Fibroblast of villous mesenchyme (primary cell): ENCODE measurements around the gene SPACA6. TPM values are rescaled to one million over a fixed set of nuclear protein-coding genes. Genes with fewer than 3 reads are reported as not detected.
"Not testable (repeated sequence)": the region's sequence is repeated elsewhere in the genome, so short reads cannot be mapped to it uniquely, and the experiment has no call there.

Experiments used
- DNase-seq: peaks from one replicate; pipeline ENCODE4 v3.0.0-alpha.2; 2010; ENCODE audit warnings: low read depth
- H3K4me3 ChIP-seq: 2 replicates; pipeline ENCODE4 v1.5.1; 2011; ENCODE audit warnings: low read depth, mild to moderate bottlenecking, low read length
- total RNA-seq: library from RNA; depleted of rRNA; stranded (reverse); fragments of >200 nt; gene quantifications from 2 replicates; pipeline ENCODE4 v1.2.3, GENCODE V29; 2012
- TF ChIP-seq, protein P1 (sequence below): IDR thresholded peaks from 2 replicates; pipeline ENCODE4 v1.5.1; 2012; ENCODE audit warnings: low read depth, mild to moderate bottlenecking, low read length; ENCODE audit not compliant: insufficient read depth

The SPACA6 gene
- total RNA-seq, 1 donor: 10.8 TPM

DNA sequence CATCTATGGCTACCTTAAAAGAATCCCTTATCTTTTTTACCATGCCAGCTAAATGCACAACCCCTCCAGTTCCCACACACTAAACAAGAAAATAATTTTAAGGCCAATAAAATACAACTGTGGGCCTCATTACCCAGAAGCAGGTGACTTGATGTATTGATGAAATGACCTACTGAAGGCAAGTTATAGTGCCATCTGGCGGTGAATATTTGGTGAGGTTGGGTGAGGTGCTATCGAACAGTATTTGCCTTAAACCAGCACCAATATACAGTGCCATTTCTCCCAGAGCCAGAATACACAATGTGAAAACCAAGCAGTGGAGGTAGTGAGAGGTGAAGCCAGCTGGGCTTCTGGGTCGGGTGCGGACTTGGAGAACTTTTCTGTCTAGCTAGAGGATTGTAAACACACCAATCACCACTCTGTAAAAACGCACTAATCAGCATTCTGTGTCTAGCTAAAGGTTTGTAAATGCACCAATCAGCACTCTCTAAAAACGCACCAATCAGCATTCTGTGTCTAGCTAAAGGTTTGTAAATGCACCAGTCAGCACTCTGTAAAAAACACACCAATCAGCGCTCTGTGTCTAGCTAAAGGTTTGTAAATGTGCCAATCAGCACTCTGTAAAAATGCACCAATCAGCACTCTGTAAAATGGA is 17.1 kb upstream of the SPACA6 start:
- DNase-seq: peak; percentile 47
- TF ChIP-seq, protein P1, sequence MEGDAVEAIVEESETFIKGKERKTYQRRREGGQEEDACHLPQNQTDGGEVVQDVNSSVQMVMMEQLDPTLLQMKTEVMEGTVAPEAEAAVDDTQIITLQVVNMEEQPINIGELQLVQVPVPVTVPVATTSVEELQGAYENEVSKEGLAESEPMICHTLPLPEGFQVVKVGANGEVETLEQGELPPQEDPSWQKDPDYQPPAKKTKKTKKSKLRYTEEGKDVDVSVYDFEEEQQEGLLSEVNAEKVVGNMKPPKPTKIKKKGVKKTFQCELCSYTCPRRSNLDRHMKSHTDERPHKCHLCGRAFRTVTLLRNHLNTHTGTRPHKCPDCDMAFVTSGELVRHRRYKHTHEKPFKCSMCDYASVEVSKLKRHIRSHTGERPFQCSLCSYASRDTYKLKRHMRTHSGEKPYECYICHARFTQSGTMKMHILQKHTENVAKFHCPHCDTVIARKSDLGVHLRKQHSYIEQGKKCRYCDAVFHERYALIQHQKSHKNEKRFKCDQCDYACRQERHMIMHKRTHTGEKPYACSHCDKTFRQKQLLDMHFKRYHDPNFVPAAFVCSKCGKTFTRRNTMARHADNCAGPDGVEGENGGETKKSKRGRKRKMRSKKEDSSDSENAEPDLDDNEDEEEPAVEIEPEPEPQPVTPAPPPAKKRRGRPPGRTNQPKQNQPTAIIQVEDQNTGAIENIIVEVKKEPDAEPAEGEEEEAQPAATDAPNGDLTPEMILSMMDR: peak; percentile 32
- not testable (repeated sequence) for H3K4me3 ChIP-seq

- H3K4me3 ChIP-seq: no peak overlapping the region
- TF ChIP-seq, protein P1: no peak
- DNase-seq: no peak
These were observed 16.5 kb upstream of the SPACA6 start for GRCh38 chr19:51676566-51677083.

GRCh38 chr19:51680474-51680873 is 12.7 kb upstream of the SPACA6 start:
- no peak overlapping the region for H3K4me3 ChIP-seq
- DNase-seq: no peak
- TF ChIP-seq, protein P1: no peak

- TF ChIP-seq, protein P1: no peak
- no peak overlapping the region for H3K4me3 ChIP-seq
- peak; percentile 82 for DNase-seq
These were observed 11.7 kb upstream of the SPACA6 start for GRCh38 chr19:51681286-51681941.

GRCh38 chr19:51686171-51686570 is 7.0 kb upstream of the SPACA6 start:
- TF ChIP-seq, protein P1: no peak
- H3K4me3 ChIP-seq: no peak overlapping the region
- no peak for DNase-seq

- TF ChIP-seq, protein P1: no peak
- H3K4me3 ChIP-seq: peak overlapping the region; percentile 68
- DNase-seq: peak; percentile 86
These were observed 5.1 kb upstream of the SPACA6 start for GRCh38 chr19:51687791-51688670.
